GM12878 (cell line): Measurements from ENCODE around the gene MRTFB. TPM values are rescaled to one million over a fixed set of nuclear protein-coding genes. Genes with fewer than 3 reads are reported as not detected.
A peak's percentile ranks its signal among the peaks of the same experiment; 100 is the strongest.

ENCODE experiments used
- EGR1 ChIP-seq, 2 experiments: IDR thresholded peaks; 1 replicate in 1 of 2; 2 replicates in 1 of 2; pipeline ENCODE4 v1.6.1; 2011 to 2012; ENCODE audit warnings: low read depth in 2 of 2, low read length in 2 of 2, borderline replicate concordance in 1 of 2, mild to moderate bottlenecking in 1 of 2, moderate library complexity in 1 of 2
- HCFC1 ChIP-seq: fragments of 150-350 bp; IDR thresholded peaks from 2 replicates; pipeline ENCODE4 v1.6.1; 2014; ENCODE audit warnings: low read length
- HDAC6 ChIP-seq: fragments of 200-600 bp; sonication (generic); IDR thresholded peaks from one replicate; pipeline ENCODE4 v1.8.0; 2017; ENCODE audit warnings: antibody characterized with exemption; ENCODE audit not compliant: unreplicated experiment
- HDGF ChIP-seq: fragments of 450-650 bp; IDR thresholded peaks from 2 replicates; pipeline ENCODE4 v1.6.1; 2016; ENCODE audit warnings: antibody characterized with exemption
- KLF5 ChIP-seq: fragments of 450-650 bp; IDR thresholded peaks from 2 replicates; pipeline ENCODE4 v1.6.1; 2014; ENCODE audit warnings: mild to moderate bottlenecking; ENCODE audit not compliant: partially characterized antibody
- MTA2 ChIP-seq: fragments of 450-650 bp; IDR thresholded peaks from 2 replicates; pipeline ENCODE4 v1.6.1; 2016; ENCODE audit warnings: low read depth, mild to moderate bottlenecking, moderate library complexity
- NBN ChIP-seq: fragments of 450-650 bp; IDR thresholded peaks from 2 replicates; pipeline ENCODE4 v1.6.1; 2016
- NFXL1 ChIP-seq: fragments of 450-650 bp; IDR thresholded peaks from 2 replicates; pipeline ENCODE4 v1.6.1; 2017; ENCODE audit warnings: antibody characterized with exemption, mild to moderate bottlenecking, borderline replicate concordance
- RUNX3 ChIP-seq: IDR thresholded peaks from 2 replicates; pipeline ENCODE4 v1.6.1; 2012; ENCODE audit warnings: low read length, inconsistent platforms
- SIX5 ChIP-seq: IDR thresholded peaks from 2 replicates; pipeline ENCODE4 v1.6.1; 2011; ENCODE audit warnings: mild to moderate bottlenecking, low read depth, low read length, moderate library complexity; ENCODE audit not compliant: severe bottlenecking
- SMAD1 ChIP-seq: fragments of 450-650 bp; IDR thresholded peaks from 2 replicates; pipeline ENCODE4 v1.6.1; 2018; ENCODE audit warnings: mild to moderate bottlenecking, low read depth; ENCODE audit not compliant: partially characterized antibody
- SP1 ChIP-seq: IDR thresholded peaks from one replicate; pipeline ENCODE4 v1.6.1; 2011; ENCODE audit warnings: low read depth, low read length
- STAT3 ChIP-seq: IDR thresholded peaks from 2 replicates; pipeline ENCODE4 v1.6.1; 2011; ENCODE audit warnings: low read depth, low read length, improper control_type of control experiment
- TCF7 ChIP-seq: IDR thresholded peaks from 2 replicates; pipeline ENCODE4 v1.6.1; 2014; ENCODE audit warnings: antibody characterized with exemption, borderline replicate concordance
- ZBED1 ChIP-seq: IDR thresholded peaks from 2 replicates; pipeline ENCODE4 v1.6.1; 2016; ENCODE audit warnings: borderline replicate concordance
- ZNF622 ChIP-seq: fragments of 450-650 bp; IDR thresholded peaks from 2 replicates; pipeline ENCODE4 v1.6.1; 2017; ENCODE audit warnings: mild to moderate bottlenecking, inconsistent platforms
- polyA plus RNA-seq, 11 experiments: library from polyadenylated mRNA; depleted of rRNA in 4 of 11; unstranded in 6 of 11; stranded (reverse) in 5 of 11; fragments of >200 nt; fragmentation: Nextera tagmentation in 4 of 11; fragmentation: Illumina TruSeq in 1 of 11; extraction: Ambion mirVana in 4 of 11; extraction: Trizol in 1 of 11; gene quantifications; 1 replicate in 1 of 11; 2 replicates in 10 of 11; pipeline versions ENCODE4 v1.2.1 to v1.2.3, GENCODE V29; 2011 to 2016; ENCODE audit warnings: inconsistent platforms in 2 of 11, missing spikeins in 2 of 11, low read depth in 1 of 11
- total RNA-seq, 4 experiments: library from RNA; depleted of rRNA in 3 of 4; stranded (reverse); fragments of >200 nt in 3 of 4; fragmentation: Illumina TruSeq in 1 of 4; extraction: Trizol in 1 of 4; gene quantifications; 2 replicates each; pipeline versions ENCODE4 v1.2.1 to v1.2.3, GENCODE V29; 2013 to 2021
- TF ChIP-seq, protein P1 (sequence below): fragments of 450-650 bp; IDR thresholded peaks from 2 replicates; pipeline ENCODE4 v1.6.1; 2017; ENCODE audit warnings: antibody characterized with exemption, mild to moderate bottlenecking, moderate library complexity
- TF ChIP-seq, protein P2 (sequence below): fragments of 450-650 bp; formaldehyde crosslinking; IDR thresholded peaks from 2 replicates; pipeline ENCODE4 v1.4.0; 2020; ENCODE audit warnings: mild to moderate bottlenecking, moderate library complexity
- TF ChIP-seq, protein P3 (sequence below): IDR thresholded peaks from 2 replicates; pipeline ENCODE4 v1.6.1; 2012; ENCODE audit warnings: mild to moderate bottlenecking, low read depth, low read length
- TF ChIP-seq, protein P4 (sequence below): fragments of 450-650 bp; IDR thresholded peaks from 2 replicates; pipeline ENCODE4 v1.6.1; 2016; ENCODE audit warnings: mild to moderate bottlenecking

Gene MRTFB
- total and polyA plus RNA-seq, 10 of the 15 experiments (the other 5 are each of a cell fraction or from before 2014, with no cell fraction given) = 2.1 to 14.3 (median 8.0) TPM

DNA sequence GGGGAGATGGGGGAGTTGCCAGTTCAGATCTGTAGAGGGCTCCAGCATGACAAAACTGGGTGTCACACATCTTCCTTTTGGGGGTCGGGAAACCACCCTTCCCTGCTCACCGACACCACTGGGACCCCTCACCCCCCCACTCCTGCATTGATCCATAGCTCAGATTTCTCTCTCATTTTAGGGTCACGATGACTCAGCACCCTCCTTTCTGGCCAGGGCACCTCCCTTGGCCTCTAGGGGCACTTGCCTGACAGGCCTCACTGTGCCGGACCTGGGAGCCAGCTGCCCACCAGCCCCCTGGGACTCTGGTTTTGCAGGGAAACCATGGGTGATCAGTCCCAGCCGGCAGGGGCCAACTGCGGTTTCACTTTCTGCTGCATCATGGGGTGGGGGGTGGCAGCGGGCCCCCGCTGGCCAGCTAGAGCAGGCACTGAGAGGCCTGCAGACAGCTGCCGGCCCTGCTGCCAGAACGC is 239.4 kb downstream of the MRTFB start (continued):
- TF ChIP-seq, protein P1, sequence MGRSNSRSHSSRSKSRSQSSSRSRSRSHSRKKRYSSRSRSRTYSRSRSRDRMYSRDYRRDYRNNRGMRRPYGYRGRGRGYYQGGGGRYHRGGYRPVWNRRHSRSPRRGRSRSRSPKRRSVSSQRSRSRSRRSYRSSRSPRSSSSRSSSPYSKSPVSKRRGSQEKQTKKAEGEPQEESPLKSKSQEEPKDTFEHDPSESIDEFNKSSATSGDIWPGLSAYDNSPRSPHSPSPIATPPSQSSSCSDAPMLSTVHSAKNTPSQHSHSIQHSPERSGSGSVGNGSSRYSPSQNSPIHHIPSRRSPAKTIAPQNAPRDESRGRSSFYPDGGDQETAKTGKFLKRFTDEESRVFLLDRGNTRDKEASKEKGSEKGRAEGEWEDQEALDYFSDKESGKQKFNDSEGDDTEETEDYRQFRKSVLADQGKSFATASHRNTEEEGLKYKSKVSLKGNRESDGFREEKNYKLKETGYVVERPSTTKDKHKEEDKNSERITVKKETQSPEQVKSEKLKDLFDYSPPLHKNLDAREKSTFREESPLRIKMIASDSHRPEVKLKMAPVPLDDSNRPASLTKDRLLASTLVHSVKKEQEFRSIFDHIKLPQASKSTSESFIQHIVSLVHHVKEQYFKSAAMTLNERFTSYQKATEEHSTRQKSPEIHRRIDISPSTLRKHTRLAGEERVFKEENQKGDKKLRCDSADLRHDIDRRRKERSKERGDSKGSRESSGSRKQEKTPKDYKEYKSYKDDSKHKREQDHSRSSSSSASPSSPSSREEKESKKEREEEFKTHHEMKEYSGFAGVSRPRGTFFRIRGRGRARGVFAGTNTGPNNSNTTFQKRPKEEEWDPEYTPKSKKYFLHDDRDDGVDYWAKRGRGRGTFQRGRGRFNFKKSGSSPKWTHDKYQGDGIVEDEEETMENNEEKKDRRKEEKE = no peak
- TF ChIP-seq MTA2 (peak; percentile 89), HDAC6 (no peak), ZNF622 (no peak), KLF5 (peak; percentile 76), TCF7 (no peak), HDGF (no peak; the same call in 1 of the 2 replicates), ZBED1 (peak; percentile 40; the same call in 1 of the 2 replicates), NBN (peak; percentile 81), SP1 (peak; percentile 70), NFXL1 (no peak), STAT3 (no peak), SMAD1 (peak; percentile 32), EGR1 (IDR thresholded peaks at IDR 0.05; ENCODE audit: borderline replicate concordance in 1 of 2, low read depth in 2 of 2, low read length in 2 of 2) (peak in 1 of 2 experiments; percentile 45; a peak in 1 of 3 replicates), SIX5 (no peak), RUNX3 (peak; percentile 99), HCFC1 (peak; percentile 24; the same call in 1 of the 2 replicates)
- TF ChIP-seq, protein P2, sequence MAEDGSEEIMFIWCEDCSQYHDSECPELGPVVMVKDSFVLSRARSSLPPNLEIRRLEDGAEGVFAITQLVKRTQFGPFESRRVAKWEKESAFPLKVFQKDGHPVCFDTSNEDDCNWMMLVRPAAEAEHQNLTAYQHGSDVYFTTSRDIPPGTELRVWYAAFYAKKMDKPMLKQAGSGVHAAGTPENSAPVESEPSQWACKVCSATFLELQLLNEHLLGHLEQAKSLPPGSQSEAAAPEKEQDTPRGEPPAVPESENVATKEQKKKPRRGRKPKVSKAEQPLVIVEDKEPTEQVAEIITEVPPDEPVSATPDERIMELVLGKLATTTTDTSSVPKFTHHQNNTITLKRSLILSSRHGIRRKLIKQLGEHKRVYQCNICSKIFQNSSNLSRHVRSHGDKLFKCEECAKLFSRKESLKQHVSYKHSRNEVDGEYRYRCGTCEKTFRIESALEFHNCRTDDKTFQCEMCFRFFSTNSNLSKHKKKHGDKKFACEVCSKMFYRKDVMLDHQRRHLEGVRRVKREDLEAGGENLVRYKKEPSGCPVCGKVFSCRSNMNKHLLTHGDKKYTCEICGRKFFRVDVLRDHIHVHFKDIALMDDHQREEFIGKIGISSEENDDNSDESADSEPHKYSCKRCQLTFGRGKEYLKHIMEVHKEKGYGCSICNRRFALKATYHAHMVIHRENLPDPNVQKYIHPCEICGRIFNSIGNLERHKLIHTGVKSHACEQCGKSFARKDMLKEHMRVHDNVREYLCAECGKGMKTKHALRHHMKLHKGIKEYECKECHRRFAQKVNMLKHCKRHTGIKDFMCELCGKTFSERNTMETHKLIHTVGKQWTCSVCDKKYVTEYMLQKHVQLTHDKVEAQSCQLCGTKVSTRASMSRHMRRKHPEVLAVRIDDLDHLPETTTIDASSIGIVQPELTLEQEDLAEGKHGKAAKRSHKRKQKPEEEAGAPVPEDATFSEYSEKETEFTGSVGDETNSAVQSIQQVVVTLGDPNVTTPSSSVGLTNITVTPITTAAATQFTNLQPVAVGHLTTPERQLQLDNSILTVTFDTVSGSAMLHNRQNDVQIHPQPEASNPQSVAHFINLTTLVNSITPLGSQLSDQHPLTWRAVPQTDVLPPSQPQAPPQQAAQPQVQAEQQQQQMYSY = no peak
- TF ChIP-seq, protein P3, sequence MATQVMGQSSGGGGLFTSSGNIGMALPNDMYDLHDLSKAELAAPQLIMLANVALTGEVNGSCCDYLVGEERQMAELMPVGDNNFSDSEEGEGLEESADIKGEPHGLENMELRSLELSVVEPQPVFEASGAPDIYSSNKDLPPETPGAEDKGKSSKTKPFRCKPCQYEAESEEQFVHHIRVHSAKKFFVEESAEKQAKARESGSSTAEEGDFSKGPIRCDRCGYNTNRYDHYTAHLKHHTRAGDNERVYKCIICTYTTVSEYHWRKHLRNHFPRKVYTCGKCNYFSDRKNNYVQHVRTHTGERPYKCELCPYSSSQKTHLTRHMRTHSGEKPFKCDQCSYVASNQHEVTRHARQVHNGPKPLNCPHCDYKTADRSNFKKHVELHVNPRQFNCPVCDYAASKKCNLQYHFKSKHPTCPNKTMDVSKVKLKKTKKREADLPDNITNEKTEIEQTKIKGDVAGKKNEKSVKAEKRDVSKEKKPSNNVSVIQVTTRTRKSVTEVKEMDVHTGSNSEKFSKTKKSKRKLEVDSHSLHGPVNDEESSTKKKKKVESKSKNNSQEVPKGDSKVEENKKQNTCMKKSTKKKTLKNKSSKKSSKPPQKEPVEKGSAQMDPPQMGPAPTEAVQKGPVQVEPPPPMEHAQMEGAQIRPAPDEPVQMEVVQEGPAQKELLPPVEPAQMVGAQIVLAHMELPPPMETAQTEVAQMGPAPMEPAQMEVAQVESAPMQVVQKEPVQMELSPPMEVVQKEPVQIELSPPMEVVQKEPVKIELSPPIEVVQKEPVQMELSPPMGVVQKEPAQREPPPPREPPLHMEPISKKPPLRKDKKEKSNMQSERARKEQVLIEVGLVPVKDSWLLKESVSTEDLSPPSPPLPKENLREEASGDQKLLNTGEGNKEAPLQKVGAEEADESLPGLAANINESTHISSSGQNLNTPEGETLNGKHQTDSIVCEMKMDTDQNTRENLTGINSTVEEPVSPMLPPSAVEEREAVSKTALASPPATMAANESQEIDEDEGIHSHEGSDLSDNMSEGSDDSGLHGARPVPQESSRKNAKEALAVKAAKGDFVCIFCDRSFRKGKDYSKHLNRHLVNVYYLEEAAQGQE = no peak
- TF ChIP-seq, protein P4, sequence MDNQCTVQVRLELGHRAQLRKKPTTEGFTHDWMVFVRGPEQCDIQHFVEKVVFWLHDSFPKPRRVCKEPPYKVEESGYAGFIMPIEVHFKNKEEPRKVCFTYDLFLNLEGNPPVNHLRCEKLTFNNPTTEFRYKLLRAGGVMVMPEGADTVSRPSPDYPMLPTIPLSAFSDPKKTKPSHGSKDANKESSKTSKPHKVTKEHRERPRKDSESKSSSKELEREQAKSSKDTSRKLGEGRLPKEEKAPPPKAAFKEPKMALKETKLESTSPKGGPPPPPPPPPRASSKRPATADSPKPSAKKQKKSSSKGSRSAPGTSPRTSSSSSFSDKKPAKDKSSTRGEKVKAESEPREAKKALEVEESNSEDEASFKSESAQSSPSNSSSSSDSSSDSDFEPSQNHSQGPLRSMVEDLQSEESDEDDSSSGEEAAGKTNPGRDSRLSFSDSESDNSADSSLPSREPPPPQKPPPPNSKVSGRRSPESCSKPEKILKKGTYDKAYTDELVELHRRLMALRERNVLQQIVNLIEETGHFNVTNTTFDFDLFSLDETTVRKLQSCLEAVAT = peak; percentile 86
